HG02981 (cell line): ENCODE measurements around the gene DNAJB2.
A peak's percentile ranks its signal among the peaks of the same experiment; 100 is the strongest.
"Not testable (repeated sequence)": the region's sequence is repeated elsewhere in the genome, so short reads cannot be mapped to it uniquely, and the experiment has no call there.

ENCODE experiments used
- ATAC-seq: cut with Tn5 transposase; IDR thresholded peaks from one replicate; pipeline ENCODE4 v1.9.1; 2021; ENCODE audit warnings: mild to moderate bottlenecking, moderate library complexity; ENCODE audit not compliant: unreplicated experiment

The DNAJB2 gene

DNA sequence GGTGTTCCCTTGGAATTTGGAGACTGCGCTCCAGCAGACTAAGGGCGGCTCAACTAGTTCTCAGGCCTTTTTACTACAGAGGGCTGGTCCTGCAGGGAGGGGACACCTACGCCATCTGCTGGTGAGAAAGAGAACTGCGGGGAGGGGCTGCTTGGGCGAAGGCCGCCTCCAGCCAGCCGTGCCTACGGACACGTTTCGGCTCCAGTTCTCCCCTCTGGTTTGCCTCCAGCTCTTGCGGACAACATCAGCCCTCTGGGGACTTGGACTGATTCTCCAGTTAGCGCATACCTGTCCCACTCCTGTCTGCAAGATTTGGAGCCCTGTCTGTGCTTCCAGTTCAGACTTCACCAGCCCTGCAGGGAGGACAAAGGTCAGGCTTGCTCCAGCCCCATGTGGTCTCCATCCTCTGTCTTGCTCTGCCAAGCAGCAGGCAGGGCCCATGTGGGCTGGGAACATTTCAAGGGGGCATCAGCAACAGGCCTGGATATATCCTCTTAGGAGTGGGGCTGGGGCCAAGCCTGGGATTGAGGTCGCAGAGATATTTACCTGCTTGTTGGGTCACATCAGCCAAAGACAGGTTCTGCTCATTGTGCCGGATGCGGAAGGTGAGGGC is 19.7 kb downstream of the DNAJB2 start:
- peak; percentile 46 for ATAC-seq

DNA sequence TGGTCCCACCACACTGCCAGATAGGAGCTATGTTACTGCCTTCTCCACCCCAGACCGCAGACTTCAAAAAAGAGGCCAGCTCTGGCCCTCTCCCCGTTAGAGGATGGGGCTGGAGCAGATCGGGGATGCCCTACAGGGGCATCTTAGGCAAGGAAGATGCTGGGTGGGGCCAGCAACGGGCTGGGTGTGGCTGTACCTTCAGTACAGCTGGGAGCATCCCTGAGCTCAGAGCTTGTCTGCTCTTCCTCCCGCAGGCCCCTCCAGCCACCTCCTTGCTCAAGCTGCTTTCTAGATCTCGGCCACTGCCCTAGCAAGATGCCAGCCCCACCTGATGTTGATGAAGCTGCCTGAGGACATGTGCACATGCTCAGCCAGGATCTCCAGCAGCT is 20.2 kb downstream of the DNAJB2 start:
- ATAC-seq: no peak

GRCh38 chr2:219300022-219300421 is 20.9 kb downstream of the DNAJB2 start:
- no peak for ATAC-seq

- no peak for ATAC-seq
These were observed 23.3 kb downstream of the DNAJB2 start for GRCh38 chr2:219302412-219302968.

DNA sequence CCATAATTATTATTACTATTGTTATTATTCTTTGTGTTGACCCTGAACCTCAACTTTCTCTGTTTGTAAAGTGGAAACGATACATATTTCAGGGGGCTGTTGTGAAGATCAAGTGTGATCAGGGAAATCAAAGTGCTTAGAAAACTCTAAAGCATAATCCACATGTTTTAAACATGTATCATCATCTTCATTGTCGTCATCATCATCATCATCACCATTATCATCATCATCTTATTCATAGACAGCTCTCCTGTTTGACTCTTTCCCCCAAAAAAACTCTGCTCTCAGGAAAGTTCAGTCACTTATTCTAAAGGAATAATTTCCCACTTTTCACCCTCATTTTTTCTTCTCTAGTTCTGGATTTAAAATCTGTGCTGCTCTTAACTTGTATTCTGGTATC is 25.1 kb downstream of the DNAJB2 start:
- ATAC-seq: no peak

DNA sequence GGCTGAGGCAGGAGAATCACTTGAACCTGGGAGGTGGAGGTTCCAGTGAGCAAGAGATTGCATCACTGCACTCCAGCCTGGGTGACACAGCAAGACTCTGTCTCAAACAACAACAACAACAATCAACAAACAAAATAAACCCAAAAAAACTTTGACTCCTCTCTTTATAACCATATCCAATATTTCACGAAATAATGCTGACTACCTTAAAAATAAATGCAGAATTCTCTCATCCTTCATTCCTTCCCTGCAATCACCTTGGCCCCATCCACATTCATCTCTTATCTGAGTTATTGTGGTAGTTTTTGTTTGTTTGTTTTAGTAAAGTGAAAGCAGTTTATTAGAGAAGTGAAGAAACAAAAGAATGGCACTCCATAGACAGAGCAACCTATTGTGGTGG is 26.9 kb downstream of the DNAJB2 start:
- ATAC-seq: no peak

GRCh38 chr2:219308142-219309101 is 29.3 kb downstream of the DNAJB2 start:
- ATAC-seq: peak; percentile 56

- ATAC-seq: no peak
These were observed 30.1 kb downstream of the DNAJB2 start, which contains the start of gene PTPRN for GRCh38 chr2:219309278-219309677. Gene PTPRN, minus strand, starts transcription at chr2:219309401. Its CDS starts 69 bp downstream, at chr2:219309332.

- ATAC-seq: not testable (repeated sequence)
These were observed 33.6 kb downstream of the DNAJB2 start for GRCh38 chr2:219312683-219313263.

- ATAC-seq: no peak
These were observed 35.8 kb downstream of the DNAJB2 start for GRCh38 chr2:219314804-219315468.

- ATAC-seq: no peak
These were observed 44.3 kb downstream of the DNAJB2 start for GRCh38 chr2:219323434-219323833.

- ATAC-seq: no peak
These were observed 46.0 kb downstream of the DNAJB2 start for GRCh38 chr2:219325136-219325535.

- no peak for ATAC-seq
These were observed 46.6 kb downstream of the DNAJB2 start for GRCh38 chr2:219325657-219326315.

GRCh38 chr2:219327719-219328118 is 48.6 kb downstream of the DNAJB2 start:
- ATAC-seq: no peak

- ATAC-seq: no peak
These were observed 52.5 kb downstream of the DNAJB2 start for GRCh38 chr2:219331560-219332213.

GRCh38 chr2:219332542-219332941 is 53.4 kb downstream of the DNAJB2 start, which contains the start of gene RESP18:
Gene RESP18, minus strand, starts transcription at chr2:219332744.
- no peak for ATAC-seq

DNA sequence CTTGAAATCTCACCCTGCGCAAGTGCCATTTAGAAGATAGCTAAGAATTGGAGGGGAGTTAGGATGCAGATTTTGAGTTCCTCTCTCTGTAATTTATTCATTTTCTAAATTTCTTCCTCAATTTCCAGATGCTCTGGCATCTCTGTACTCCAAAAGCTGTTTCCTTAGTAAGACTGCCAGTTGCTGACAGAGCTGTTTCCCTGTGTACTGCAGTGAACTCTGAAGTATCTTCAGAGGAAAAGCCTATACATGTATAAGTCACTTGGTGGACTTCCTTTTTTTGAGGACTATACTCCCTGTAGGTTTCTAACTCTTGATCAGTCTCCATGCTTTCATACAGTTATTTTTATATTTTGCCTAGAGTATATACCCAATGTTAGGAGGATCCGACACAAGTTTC is 54.9 kb downstream of the DNAJB2 start:
- ATAC-seq: no peak

GRCh38 chr2:219335373-219335786 is 56.2 kb downstream of the DNAJB2 start:
- no peak for ATAC-seq
